Naive B cell (primary cell): ENCODE measurements around the gene SIGLEC12. TPM values are rescaled to one million over a fixed set of nuclear protein-coding genes. Genes with fewer than 3 reads are reported as not detected.

Source experiments
- polyA plus RNA-seq, 6 donors: library from polyadenylated mRNA; unstranded; fragments of 300-500 nt; fragmentation: Illumina TruSeq; gene quantifications; one replicate each; pipeline ENCODE4 v1.2.3, GENCODE V29; 2021; ENCODE audit warnings: low read depth in 6 of 6

SIGLEC12 gene
- polyA plus RNA-seq, 6 donors from 2014 or later = 0.28 TPM; not detected in 5

Other genes with a start within 250 kb of the SIGLEC12 start
- gene IGLON5, start 190.2 kb downstream of the SIGLEC12 start, polyA plus RNA-seq = not detected
- gene VSIG10L, start 159.7 kb downstream of the SIGLEC12 start, polyA plus RNA-seq = 1 to 10 TPM in 2 of 6 donors, under 1 TPM in 3, not detected in 1; 0.40 to 1.3 (median 0.84) TPM
- 100 to 1,000 TPM in 3 of 6 donors, 10 to 100 TPM in 3; 72.7 to 167 (median 101) TPM for gene ETFB, start 135.4 kb downstream of the SIGLEC12 start, polyA plus RNA-seq
- 1 to 10 TPM in 1 of 6 donors, under 1 TPM in 1, not detected in 4; 0.46 to 1.2 TPM for gene CLDND2, start 132.8 kb downstream of the SIGLEC12 start, polyA plus RNA-seq
- 10 to 100 TPM in 1 of 6 donors, 1 to 10 TPM in 5; 4.3 to 12.6 (median 7.2) TPM for gene NKG7, start 129.1 kb downstream of the SIGLEC12 start, polyA plus RNA-seq
- gene LIM2, start 113.8 kb downstream of the SIGLEC12 start, polyA plus RNA-seq = under 1 TPM in 1 of 6 donors, not detected in 5; 0.34 TPM
- not detected for gene C19orf84, start 111.2 kb downstream of the SIGLEC12 start, polyA plus RNA-seq
- gene SIGLEC10, start 84.2 kb downstream of the SIGLEC12 start, polyA plus RNA-seq = 10 to 100 TPM; 43.9 to 75.2 (median 55.8) TPM
- not detected for gene SIGLEC8, start 43.3 kb downstream of the SIGLEC12 start, polyA plus RNA-seq
- not detected for gene CEACAM18, start 23.3 kb downstream of the SIGLEC12 start, polyA plus RNA-seq
- gene SIGLEC6, start 29.9 kb upstream of the SIGLEC12 start, polyA plus RNA-seq = 1 to 10 TPM in 3 of 6 donors, under 1 TPM in 2, not detected in 1; 0.72 to 1.9 (median 1.2) TPM
- 1 to 10 TPM in 5 of 6 donors, under 1 TPM in 1; 0.94 to 5.1 (median 3.1) TPM for gene ZNF175, start 69.5 kb upstream of the SIGLEC12 start, polyA plus RNA-seq
- 1 to 10 TPM in 1 of 6 donors, not detected in 5; 3.7 TPM for gene SIGLEC5, start 128.6 kb upstream of the SIGLEC12 start, polyA plus RNA-seq
- gene SIGLEC14, start 145.0 kb upstream of the SIGLEC12 start, polyA plus RNA-seq = 10 to 100 TPM; 14.3 to 27.2 (median 19.9) TPM
- 1 to 10 TPM in 5 of 6 donors, under 1 TPM in 1; 0.85 to 6.8 (median 3.6) TPM for gene SPACA6, start 191.5 kb upstream of the SIGLEC12 start, polyA plus RNA-seq
- under 1 TPM in 1 of 6 donors, not detected in 5; 0.29 TPM for gene HAS1, start 222.2 kb upstream of the SIGLEC12 start, polyA plus RNA-seq